HG03342 (cell line): ENCODE results near the gene KCNH8.

Experiments used
- ATAC-seq: cut with Tn5 transposase; IDR thresholded peaks from one replicate; pipeline ENCODE4 v1.9.1; 2021; ENCODE audit warnings: mild to moderate bottlenecking, moderate library complexity; ENCODE audit not compliant: unreplicated experiment

Gene KCNH8

DNA sequence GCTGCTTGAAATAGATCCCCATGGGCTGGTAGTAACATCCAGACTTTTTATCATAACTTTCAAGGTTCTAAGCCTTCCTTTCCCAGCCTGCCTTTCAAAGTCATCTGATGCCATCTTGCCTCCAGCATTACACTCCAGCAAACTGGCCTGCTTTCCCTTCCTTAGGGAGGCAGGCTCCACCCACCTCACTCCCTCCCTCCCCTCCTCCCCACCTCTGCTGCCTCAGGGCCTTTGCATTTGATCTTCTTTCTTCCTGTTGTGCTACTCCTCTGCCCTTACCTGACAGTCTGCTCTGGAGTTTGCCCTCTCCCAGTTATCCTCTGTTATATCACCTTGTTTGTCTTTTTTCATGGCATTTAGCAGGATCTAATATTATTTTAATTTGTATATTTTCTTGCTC lies 319.5 kb downstream of the KCNH8 start:
- ATAC-seq: no peak

DNA sequence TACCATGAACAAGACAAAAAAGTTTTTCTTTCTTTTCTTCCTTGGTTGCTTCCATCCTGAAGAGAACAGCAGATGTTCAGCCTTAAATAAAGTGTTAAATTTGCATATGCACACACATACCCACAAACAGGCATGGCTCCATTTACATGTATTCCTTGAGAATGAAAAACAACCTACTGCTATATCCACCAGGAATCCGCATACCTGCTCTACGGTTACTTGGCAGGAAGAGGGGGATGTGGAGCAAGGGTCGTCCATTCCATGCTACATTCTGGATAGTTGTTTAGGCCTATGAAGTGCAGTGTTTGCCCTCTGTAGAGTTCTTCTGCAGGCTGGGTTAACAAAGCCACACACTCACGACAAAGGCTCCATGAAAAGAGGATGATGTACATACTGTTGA lies 322.8 kb downstream of the KCNH8 start:
- ATAC-seq: no peak

DNA sequence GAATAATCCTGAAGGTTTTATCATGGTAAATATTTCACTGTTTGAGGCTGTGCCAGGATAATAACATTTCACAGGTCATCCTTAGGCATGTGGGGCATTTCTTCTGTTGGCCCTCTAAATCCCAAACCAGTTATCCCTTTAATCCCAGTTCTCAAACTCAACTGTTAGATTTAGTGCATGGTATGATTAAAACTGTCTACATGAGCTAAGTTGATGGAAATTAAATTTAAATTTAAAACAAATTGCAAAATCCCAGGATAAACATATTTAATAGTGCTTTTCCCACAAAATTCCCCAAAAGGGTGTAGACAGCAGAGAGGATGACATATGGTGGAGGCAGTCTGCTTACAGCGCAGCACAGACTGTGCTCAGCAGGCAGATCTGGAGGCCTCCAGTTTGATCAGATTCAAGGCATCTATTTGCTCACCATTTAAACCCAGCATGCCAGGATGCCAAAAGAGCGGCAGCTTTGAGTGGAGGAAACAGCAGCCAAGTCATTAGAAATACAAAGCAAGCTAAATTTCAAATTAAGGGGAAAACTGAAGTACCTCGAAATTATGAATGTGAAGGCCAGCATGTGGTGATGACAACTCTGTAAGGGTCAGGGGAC lies 325.8 kb downstream of the KCNH8 start:
- no peak for ATAC-seq

GRCh38 chr3:19476281-19476680 lies 328.0 kb downstream of the KCNH8 start:
- ATAC-seq: no peak

DNA sequence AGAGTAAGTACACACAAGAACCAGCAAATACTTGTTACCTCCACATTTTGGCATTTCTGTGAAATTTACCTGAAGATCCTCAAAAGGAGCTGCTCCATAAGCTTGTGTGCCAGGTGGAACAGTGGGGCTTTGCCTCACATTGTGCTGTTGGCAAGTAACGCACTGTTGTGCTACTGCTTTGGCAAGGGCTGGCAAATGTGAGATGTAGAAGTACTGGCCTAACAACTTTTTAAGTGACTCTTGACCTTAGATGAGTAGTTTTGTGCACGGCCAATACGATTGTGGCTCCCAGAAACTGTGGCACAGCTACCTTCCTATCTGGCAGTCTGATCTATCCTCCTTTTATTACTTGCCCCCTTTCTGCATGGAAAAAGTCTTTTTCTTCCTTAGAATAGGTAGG lies 337.0 kb downstream of the KCNH8 start:
- ATAC-seq: no peak

GRCh38 chr3:19487386-19487785 lies 339.1 kb downstream of the KCNH8 start:
- ATAC-seq: no peak

DNA sequence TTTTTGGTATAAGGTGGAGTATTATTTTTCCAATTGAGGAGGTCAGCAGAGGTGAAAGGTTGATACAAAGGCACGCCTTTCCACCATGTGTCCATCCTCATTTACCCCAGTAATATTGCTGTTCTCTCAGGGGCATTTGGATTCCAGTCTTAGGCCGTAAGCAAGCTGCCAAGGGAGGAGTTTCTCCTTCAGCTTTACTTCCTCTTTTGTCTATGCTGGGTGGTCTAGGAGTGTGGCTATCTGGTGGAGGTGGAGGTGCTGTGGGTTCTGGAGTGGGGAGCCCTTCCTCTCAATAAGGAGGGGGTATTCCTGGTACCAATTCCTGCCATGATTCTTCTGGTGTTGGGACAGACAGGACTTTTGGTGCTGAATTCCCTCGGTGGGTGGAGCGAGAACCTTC lies 340.6 kb downstream of the KCNH8 start:
- no peak for ATAC-seq

GRCh38 chr3:19489936-19490335 lies 341.6 kb downstream of the KCNH8 start:
- no peak for ATAC-seq

DNA sequence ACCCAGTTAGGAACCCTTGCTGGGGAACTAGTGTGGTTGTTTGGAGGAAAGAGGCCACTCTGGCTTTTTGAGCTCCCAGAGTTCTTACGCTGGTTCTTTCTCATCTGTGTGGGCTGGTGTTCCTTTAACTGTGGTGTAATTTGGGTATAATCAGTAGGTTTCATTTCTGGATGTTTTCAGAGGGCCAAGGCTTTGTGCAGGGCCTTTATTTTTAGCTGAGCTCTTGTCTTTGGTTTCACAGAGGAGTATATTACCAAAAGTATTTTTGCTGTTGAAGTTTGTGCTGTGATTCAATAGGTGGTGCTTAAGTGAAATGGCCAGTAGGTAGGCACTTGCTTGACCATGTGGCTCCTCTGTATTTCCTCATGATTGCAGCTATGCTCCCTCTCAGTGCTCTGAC lies 357.9 kb downstream of the KCNH8 start:
- no peak for ATAC-seq

DNA sequence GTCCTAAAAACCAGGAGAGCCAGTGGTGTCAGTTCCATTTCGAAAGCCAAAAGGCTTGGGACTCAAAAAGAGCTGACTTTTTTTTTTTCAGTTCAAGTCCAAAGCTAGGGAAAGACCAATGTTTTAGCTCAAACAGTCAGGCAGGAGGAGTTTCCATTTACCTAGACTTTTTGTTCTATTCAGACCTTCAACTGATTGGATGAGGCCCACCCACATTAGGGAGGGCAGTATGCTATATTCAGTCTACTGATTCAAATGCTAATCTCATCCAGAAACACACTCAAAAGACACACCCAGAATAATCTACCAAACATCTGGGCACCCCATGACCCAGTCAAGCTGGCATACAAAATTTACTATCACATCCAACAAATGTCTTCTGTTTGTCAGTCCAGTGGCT lies 374.0 kb downstream of the KCNH8 start:
- ATAC-seq: no peak

- ATAC-seq: no peak
Observed at GRCh38 chr3:19526071-19526470, 377.8 kb downstream of the KCNH8 start.

GRCh38 chr3:19527746-19528145 lies 379.4 kb downstream of the KCNH8 start:
- ATAC-seq: no peak

DNA sequence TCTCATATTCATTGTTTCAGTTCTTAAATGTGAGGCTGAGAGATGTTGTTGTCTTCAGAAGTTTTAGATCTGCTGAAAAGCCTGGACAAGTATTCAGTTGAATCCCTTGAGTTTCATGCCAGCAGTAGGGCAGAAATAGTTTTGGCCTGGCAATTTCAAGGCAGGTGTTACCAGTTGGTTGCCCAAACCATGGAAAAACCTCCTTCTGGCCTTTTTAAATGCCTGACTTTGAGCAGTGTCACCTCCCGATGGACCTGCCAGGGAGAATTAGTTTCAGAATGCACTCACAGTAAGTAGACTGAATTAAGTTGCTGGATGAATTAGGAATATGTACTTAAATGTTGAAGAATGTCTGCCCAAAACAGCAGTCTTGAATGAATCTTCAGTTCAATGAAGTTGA lies 383.1 kb downstream of the KCNH8 start:
- no peak for ATAC-seq

DNA sequence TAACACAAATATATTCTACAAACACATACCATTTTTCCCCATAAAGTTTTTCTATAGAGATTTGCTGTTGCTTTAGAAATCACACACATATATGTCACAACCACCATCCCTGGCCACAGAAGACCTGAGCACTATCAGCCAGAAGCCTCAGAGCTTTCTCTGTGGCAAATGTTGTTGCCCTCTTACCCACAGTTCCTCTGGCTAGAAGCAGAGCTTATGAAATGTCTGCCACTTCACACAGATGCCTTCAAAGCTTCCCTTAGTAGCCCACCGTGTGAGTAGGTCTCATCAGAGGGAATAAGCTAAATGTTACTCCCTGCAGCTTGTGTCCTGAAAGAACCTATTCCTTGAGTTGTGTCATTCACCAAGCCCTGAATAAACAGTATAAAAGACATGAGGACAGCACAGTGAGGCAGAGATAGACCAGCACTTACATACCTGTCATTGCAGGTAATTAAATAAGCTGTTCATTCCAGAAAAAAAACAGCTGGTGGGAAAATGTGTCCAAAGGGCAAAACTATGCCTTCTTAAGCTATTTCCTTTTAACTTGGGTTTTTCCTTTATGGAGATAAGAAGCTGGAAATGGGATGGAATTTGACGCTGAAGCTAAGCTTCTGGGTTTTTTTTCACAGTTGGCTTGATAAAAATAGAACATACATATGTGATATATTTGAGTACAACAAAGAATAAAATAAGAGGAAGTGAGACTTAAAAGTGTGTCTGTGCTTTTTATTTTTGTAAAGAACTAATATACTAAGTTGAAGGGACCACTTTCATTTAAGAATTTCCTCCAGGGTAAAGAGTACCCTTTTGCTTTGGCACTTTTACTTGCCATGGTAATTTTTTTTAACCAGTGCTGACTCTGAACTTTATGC lies 391.4 kb downstream of the KCNH8 start:
- peak; percentile 71 for ATAC-seq

GRCh38 chr3:19540464-19540863 lies 392.2 kb downstream of the KCNH8 start:
- ATAC-seq: peak; percentile 45

DNA sequence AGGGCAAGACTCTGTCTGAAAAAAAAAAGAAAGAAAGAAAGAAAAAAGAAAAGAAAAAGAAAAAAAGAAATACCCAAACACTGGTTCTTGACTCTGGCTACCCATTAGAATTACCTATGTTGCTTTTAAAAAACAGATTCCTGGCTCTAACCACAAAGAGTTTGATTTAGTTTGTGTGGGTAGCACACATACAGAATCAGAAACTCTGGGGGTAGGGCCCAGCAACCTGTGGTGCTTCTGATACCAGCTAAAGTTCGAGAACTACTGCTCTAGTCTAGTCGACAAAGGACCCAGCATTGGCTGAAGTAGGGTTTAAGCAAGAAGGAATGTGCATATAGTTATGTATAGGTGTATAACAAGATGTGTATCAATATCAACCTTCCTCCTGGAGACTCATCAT lies 393.0 kb downstream of the KCNH8 start:
- ATAC-seq: no peak

DNA sequence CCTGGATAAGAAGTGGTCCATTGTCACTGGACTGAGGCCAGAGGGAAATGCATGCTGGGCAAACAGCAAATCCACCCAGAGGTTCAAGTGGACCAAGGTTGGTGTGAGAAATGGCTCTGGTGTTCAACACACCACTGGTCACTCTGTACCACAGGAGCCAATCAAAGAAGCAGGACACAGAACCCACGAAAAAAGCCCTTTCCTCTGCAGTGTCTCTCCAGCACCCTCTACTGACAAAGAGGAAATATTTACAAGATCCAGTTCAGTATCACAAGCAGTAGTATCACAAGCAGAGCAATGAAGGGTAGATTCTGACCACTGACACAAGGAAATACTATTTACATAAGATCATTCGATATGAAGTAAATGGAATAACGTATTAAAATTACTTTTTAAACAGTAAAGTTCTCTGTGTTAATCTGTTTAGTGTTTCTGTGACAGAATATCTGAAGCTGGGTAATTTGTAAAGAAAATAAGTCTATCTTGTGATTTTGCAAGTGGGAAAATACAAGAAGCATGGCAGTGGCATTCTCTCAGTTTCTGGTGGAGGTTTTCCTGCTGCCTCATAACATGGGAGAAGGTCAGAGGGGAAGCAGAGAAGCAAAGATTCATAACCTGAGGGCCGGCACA lies 395.0 kb downstream of the KCNH8 start:
- ATAC-seq: peak; percentile 49

DNA sequence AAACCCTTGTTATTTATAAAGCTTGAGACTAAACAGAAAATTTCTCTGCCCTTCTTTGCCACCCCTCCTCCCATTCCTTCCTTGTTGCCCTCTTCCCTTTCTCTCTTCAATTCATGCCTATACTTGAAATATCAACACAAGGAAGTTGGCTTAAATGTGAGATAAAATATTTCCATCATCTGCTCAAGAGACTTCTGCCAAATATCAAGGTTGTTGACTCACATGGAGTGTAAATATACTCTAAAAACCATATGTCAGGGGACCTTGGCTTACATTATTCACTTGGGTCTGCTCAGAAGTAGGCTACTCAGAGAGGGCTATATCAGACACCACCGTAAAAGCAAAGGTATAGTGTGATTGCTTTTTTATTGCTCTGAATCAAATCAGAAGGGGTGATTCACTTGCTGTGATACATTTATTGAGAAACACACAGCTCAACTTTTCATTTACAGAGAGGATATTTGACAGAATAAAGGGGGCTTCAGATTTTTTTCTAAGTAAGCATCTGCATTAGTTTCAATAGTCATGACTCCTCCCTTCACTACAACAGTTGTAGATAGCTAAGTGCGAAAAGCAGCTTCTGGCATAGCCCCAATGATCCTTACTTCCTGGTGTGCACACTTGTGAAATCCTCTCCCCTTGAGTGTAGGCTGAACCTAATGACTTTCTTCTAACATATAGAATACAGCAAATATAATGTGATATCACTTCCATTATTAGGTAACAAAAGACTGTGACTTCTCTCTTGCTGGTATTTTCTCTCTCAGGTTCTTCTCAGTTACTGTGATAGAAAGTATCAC lies 399.6 kb downstream of the KCNH8 start:
- ATAC-seq: no peak

- ATAC-seq: peak; percentile 96
Observed at GRCh38 chr3:19559724-19560442, 411.6 kb downstream of the KCNH8 start.

DNA sequence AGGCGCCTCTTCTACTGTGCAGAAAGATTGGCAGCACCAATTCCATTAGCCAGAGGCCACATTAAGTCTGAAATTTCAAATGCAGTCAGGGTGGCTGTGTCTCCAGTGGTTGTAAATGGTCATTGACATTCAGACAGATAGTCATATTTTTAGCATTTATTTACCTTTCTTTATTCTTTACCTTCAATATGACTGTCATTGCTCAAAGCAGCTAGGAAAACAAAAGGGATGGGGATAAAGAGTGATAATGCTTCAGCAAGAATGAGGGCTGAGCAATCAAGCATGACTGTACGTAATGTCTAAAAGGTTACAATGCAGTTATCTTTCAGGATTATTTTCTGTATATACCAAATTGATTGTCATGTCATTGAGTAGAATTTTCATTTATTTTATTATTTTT lies 425.3 kb downstream of the KCNH8 start:
- ATAC-seq: no peak

DNA sequence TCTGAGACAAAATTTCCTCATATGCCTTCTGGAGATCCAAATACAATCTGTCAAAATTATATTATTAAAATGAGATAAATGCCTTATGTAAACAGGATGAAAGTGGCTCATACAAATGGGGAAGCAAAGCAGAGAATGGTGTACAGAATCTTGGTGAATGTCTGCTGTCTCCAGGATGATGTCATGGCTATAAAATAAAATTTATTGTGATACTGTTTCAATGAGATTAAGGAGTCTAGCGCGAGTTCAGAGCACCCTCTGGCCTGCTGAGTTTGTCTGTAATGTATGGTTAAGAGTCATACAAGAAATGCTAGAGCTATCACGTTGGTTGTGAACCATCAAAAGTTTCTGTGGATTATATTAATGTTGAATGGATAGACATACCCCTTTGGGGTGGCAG lies 426.0 kb downstream of the KCNH8 start:
- ATAC-seq: no peak
